SK-N-SH treated with all-trans-retinoic acid at 6 μM for 48 hours (cell line): ENCODE measurements around the gene TRIB2.

Experiments
- ATAC-seq: fragments of 200-7000 bp; cut with Tn5 transposase; 3 replicates; pipeline ENCODE4 v1.9.1; 2020; ENCODE audit warnings: mild to moderate bottlenecking, moderate library complexity
- BACH2 ChIP-seq: fragments of 250-450 bp; sonication (Bioruptor Pico); IDR thresholded peaks from 2 replicates; pipeline ENCODE4 v1.9.0; 2021; ENCODE audit warnings: mild to moderate bottlenecking, borderline replicate concordance
- ESRRG ChIP-seq: fragments of 250-450 bp; sonication (Bioruptor Pico); IDR thresholded peaks from 2 replicates; pipeline ENCODE4 v1.6.1; 2021; ENCODE audit warnings: mild to moderate bottlenecking
- GLIS3 ChIP-seq: fragments of 250-450 bp; sonication (Bioruptor Pico); IDR thresholded peaks from 2 replicates; pipeline ENCODE4 v1.5.0; 2020; ENCODE audit warnings: mild to moderate bottlenecking, moderate library complexity
- ISL1 ChIP-seq: fragments of 250-450 bp; sonication (Bioruptor Pico); IDR thresholded peaks from 2 replicates; pipeline ENCODE4 v2.1.2; 2022; ENCODE audit warnings: mild to moderate bottlenecking, moderate library complexity
- PATZ1 ChIP-seq: fragments of 250-450 bp; sonication (Bioruptor Pico); IDR thresholded peaks from 2 replicates; pipeline ENCODE4 v1.8.0; 2020; ENCODE audit warnings: mild to moderate bottlenecking, moderate library complexity, borderline replicate concordance
- POU6F1 ChIP-seq: fragments of 250-450 bp; sonication (Bioruptor Pico); IDR thresholded peaks from 2 replicates; pipeline ENCODE4 v1.8.0; 2021; ENCODE audit warnings: low read depth, mild to moderate bottlenecking, moderate library complexity, borderline replicate concordance
- PPARA ChIP-seq: fragments of 250-450 bp; sonication (Bioruptor Pico); IDR thresholded peaks from 2 replicates; pipeline ENCODE4 v1.5.0; 2020; ENCODE audit warnings: mild to moderate bottlenecking, borderline replicate concordance
- RARB ChIP-seq: fragments of 250-450 bp; sonication (Bioruptor Pico); IDR thresholded peaks from 2 replicates; pipeline ENCODE4 v1.8.0; 2021; ENCODE audit warnings: mild to moderate bottlenecking, moderate library complexity
- SNAI2 ChIP-seq: fragments of 250-450 bp; sonication (Bioruptor Pico); IDR thresholded peaks from 2 replicates; pipeline ENCODE4 v1.5.0; 2020; ENCODE audit warnings: mild to moderate bottlenecking, moderate library complexity
- TCF4 ChIP-seq: fragments of 250-450 bp; sonication (Bioruptor Pico); IDR thresholded peaks from 2 replicates; pipeline ENCODE4 v1.8.0; 2021; ENCODE audit warnings: mild to moderate bottlenecking, moderate library complexity, borderline replicate concordance
- TOX ChIP-seq: fragments of 250-450 bp; sonication (Bioruptor Pico); IDR thresholded peaks from 2 replicates; pipeline ENCODE4 v1.8.0; 2021; ENCODE audit warnings: mild to moderate bottlenecking, moderate library complexity, borderline replicate concordance
- TSHZ2 ChIP-seq: fragments of 250-450 bp; sonication (Bioruptor Pico); IDR thresholded peaks from 2 replicates; pipeline ENCODE4 v1.5.0; 2020; ENCODE audit warnings: mild to moderate bottlenecking, moderate library complexity
- ZC3H10 ChIP-seq: fragments of 250-450 bp; sonication (Bioruptor Pico); IDR thresholded peaks from 2 replicates; pipeline ENCODE4 v1.5.1; 2021; ENCODE audit warnings: mild to moderate bottlenecking, moderate library complexity
- ZFP3 ChIP-seq: fragments of 250-450 bp; sonication (Bioruptor Pico); IDR thresholded peaks from 2 replicates; pipeline ENCODE4 v1.5.0; 2020; ENCODE audit warnings: mild to moderate bottlenecking, moderate library complexity
- ZFP30 ChIP-seq: fragments of 450-650 bp; formaldehyde crosslinking; IDR thresholded peaks from 2 replicates; pipeline ENCODE4 v1.5.0; 2022; ENCODE audit warnings: mild to moderate bottlenecking, moderate library complexity
- ZNF565 ChIP-seq: fragments of 450-650 bp; formaldehyde crosslinking; conservative IDR thresholded peaks from 2 replicates; pipeline ENCODE4 v1.5.0; 2020; ENCODE audit warnings: low read depth, mild to moderate bottlenecking, moderate library complexity
- ZNF70 ChIP-seq: fragments of 450-650 bp; formaldehyde crosslinking; IDR thresholded peaks from 2 replicates; pipeline ENCODE4 v1.5.0; 2020; ENCODE audit warnings: mild to moderate bottlenecking, moderate library complexity
- ZNF8 ChIP-seq: fragments of 450-650 bp; formaldehyde crosslinking; IDR thresholded peaks from 2 replicates; pipeline ENCODE4 v1.5.0; 2020; ENCODE audit warnings: mild to moderate bottlenecking, moderate library complexity
- TF ChIP-seq, protein P1 (sequence below): fragments of 250-450 bp; sonication (Bioruptor Pico); IDR thresholded peaks from 2 replicates; pipeline ENCODE4 v1.5.1; 2021; ENCODE audit warnings: mild to moderate bottlenecking, moderate library complexity
- TF ChIP-seq, protein P2 (sequence below): fragments of 250-450 bp; sonication (Bioruptor Pico); IDR thresholded peaks from 2 replicates; pipeline ENCODE4 v1.5.1; 2020; ENCODE audit warnings: low read depth, mild to moderate bottlenecking, moderate library complexity

Gene TRIB2

GRCh38 chr2:12705230-12705629 is 11.5 kb upstream of the TRIB2 start:
- ATAC-seq: no peak
- TF ChIP-seq TCF4 (CRISPR knock-in tag) (no peak), BACH2 (CRISPR knock-in tag) (no peak), TOX (CRISPR knock-in tag) (no peak), PATZ1 (no peak), ZFP3 (CRISPR knock-in tag) (no peak), ZNF8 (CRISPR knock-in tag) (no peak), ZNF70 (CRISPR knock-in tag) (no peak), SNAI2 (CRISPR knock-in tag) (no peak), POU6F1 (CRISPR knock-in tag) (no peak), RARB (CRISPR knock-in tag) (no peak), ISL1 (no peak), ESRRG (CRISPR knock-in tag) (no peak), PPARA (CRISPR knock-in tag) (no peak), GLIS3 (CRISPR knock-in tag) (no peak), ZFP30 (CRISPR knock-in tag) (no peak), ZNF565 (CRISPR knock-in tag) (no peak), TSHZ2 (CRISPR knock-in tag) (no peak)
- TF ChIP-seq, protein P1, sequence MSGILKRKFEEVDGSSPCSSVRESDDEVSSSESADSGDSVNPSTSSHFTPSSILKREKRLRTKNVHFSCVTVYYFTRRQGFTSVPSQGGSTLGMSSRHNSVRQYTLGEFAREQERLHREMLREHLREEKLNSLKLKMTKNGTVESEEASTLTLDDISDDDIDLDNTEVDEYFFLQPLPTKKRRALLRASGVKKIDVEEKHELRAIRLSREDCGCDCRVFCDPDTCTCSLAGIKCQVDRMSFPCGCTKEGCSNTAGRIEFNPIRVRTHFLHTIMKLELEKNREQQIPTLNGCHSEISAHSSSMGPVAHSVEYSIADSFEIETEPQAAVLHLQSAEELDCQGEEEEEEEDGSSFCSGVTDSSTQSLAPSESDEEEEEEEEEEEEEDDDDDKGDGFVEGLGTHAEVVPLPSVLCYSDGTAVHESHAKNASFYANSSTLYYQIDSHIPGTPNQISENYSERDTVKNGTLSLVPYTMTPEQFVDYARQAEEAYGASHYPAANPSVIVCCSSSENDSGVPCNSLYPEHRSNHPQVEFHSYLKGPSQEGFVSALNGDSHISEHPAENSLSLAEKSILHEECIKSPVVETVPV (CRISPR knock-in tag): no peak
- TF ChIP-seq, protein P2, sequence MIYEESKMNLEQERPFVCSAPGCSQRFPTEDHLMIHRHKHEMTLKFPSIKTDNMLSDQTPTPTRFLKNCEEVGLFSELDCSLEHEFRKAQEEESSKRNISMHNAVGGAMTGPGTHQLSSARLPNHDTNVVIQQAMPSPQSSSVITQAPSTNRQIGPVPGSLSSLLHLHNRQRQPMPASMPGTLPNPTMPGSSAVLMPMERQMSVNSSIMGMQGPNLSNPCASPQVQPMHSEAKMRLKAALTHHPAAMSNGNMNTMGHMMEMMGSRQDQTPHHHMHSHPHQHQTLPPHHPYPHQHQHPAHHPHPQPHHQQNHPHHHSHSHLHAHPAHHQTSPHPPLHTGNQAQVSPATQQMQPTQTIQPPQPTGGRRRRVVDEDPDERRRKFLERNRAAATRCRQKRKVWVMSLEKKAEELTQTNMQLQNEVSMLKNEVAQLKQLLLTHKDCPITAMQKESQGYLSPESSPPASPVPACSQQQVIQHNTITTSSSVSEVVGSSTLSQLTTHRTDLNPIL (CRISPR knock-in tag): no peak
- TF ChIP-seq, all 23 proteins: peak for 0

- TF ChIP-seq ZC3H10 (CRISPR knock-in tag): no peak
- no peak for ATAC-seq
These were observed 11.0 kb upstream of the TRIB2 start for GRCh38 chr2:12705742-12706141.

DNA sequence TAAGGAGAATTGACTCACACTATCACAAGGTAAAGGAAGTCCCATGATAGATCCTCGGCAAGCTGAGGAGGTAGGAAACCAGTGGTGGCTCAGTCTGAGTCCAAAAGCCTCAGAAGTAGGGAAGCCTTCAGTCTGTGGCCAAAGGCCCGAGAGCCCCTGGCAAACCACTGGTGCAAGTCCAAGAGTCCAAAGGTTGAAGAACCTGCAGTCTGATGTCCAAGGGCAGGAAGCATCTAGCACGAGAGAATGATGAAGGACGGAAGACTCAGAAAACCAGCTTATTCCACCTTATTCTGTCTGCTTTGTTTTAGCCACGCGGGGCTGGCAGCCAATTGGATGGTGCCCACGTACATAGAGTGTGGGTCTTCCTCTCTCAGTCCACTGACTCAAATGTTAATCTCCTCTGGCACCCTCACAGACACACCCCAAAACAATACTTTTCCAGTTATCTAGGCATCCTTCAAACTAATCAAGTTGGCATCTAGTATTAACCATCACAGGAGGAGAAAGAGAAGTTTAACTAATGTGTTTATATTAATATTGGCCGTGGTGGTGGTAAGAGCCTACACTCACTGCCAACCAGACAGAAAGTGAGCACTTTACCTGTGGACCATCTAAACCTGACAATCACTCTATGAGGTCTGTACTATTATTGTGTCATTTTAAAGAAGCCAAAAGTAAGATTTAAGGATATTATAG is 8.1 kb upstream of the TRIB2 start:
- no peak for ATAC-seq
- no peak for TF ChIP-seq SNAI2 (CRISPR knock-in tag)
- no peak for TF ChIP-seq PPARA (CRISPR knock-in tag)
- no peak for TF ChIP-seq RARB (CRISPR knock-in tag)
- TF ChIP-seq, protein P2 (CRISPR knock-in tag): no peak
- TF ChIP-seq GLIS3 (CRISPR knock-in tag): no peak
- TF ChIP-seq ZFP3 (CRISPR knock-in tag): no peak
- no peak for TF ChIP-seq POU6F1 (CRISPR knock-in tag)
- TF ChIP-seq, protein P1 (CRISPR knock-in tag): no peak
- TF ChIP-seq TCF4 (CRISPR knock-in tag): no peak
- no peak for TF ChIP-seq ZNF70 (CRISPR knock-in tag)
- TF ChIP-seq ZNF565 (CRISPR knock-in tag): no peak
- TF ChIP-seq BACH2 (CRISPR knock-in tag): no peak
- no peak for TF ChIP-seq ZC3H10 (CRISPR knock-in tag)
- no peak for TF ChIP-seq ISL1
